ENCODE measurements around the gene TP53BP2. TPM values are rescaled to one million over a fixed set of nuclear protein-coding genes. Genes with fewer than 3 reads are reported as not detected.
"Not testable (repeated sequence)": the region's sequence is repeated elsewhere in the genome, so short reads cannot be mapped to it uniquely, and the experiment has no call there.

The TP53BP2 gene
- total RNA-seq, 1 experiment from 2014 or later, result 38.2 TPM

GRCh38 chr1:223872308-223872901, 26.7 kb upstream of the TP53BP2 start (continued):
- no peak for TF ChIP-seq ZBTB33 (IDR thresholded peaks at IDR 0.05; ENCODE audit: extremely low read depth, insufficient replicate concordance, low read length)

GRCh38 chr1:223870617-223871574, 25.1 kb upstream of the TP53BP2 start:
- Histone ChIP-seq H3K9me2 (ENCODE audit: insufficient read depth) (no peaks in the 10 kb centered on the region), H2AFZ (ENCODE audit: low read depth, low read length, poor library complexity, severe bottlenecking) (no peak overlapping the region), H3K36me3 (ENCODE audit: control insufficient read depth in 1 of 2, insufficient read depth in 2 of 2, low read length in 2 of 2) (no peaks in the 10 kb centered on the region), H3K9ac (ENCODE audit: low read length) (no peak overlapping the region), H4K20me1 (ENCODE audit: insufficient read depth) (no peaks in the 10 kb centered on the region), H3K9me3 (ENCODE audit: control insufficient read depth in 1 of 2, insufficient read depth in 1 of 2, low read depth in 1 of 2, low read length in 2 of 2) (no peaks in the 10 kb centered on the region), H3K27me3 (ENCODE audit: insufficient read depth, low read length) (no peaks in the 10 kb centered on the region), H3K4me1 (ENCODE audit: control insufficient read depth in 1 of 2, insufficient read depth in 2 of 2, low read length in 2 of 2) (no peaks in the 10 kb centered on the region), H3K79me2 (ENCODE audit: insufficient read depth, low read length) (no peaks in the 10 kb centered on the region), H3K4me2 (ENCODE audit: low read length) (no peak overlapping the region), H3K4me3 (replicated peaks in 1 of 2; ENCODE audit: low read depth in 1 of 2, low read length in 2 of 2) (no peak overlapping the region), H3K27ac (ENCODE audit: low read depth, low read length) (no peak overlapping the region)
- TF ChIP-seq ATF3 (IDR thresholded peaks at IDR 0.05) (no peak), CBX3 (IDR thresholded peaks at IDR 0.05; ENCODE audit: low read depth) (no peak), SRF (IDR thresholded peaks at IDR 0.05; ENCODE audit: low read depth) (no peak), CEBPB (IDR thresholded peaks at IDR 0.05; ENCODE audit: low read depth) (no peak), ZFX (IDR thresholded peaks at IDR 0.05) (no peak)
- no peak for DNase-seq (ENCODE audit: low read depth, low spot score)
- ATAC-seq, result no peak
- ChIA-PET CTCF (no interaction called here), RAD21 (ENCODE audit: low non-redundant PET in 1 of 2, low total read pairs in 2 of 2, uncharacterized antibody in 2 of 2, unreplicated experiment in 2 of 2) (no interaction called here), POLR2A (no interaction called here)
- intact Hi-C loops (cut with micrococcal nuclease), result no loop called here
- no TSS peak for BruUV-seq (replicated peaks)

GRCh38 chr1:223864599-223865368, 19.0 kb upstream of the TP53BP2 start:
- BruUV-seq (replicated peaks); intact Hi-C loops (cut with micrococcal nuclease); H3K27ac ChIP-seq (ENCODE audit: low read depth, low read length); H3K79me2 ChIP-seq (ENCODE audit: insufficient read depth, low read length); H3K36me3 ChIP-seq (ENCODE audit: control insufficient read depth in 1 of 2, insufficient read depth in 2 of 2, low read length in 2 of 2); ATAC-seq; H3K9ac ChIP-seq (ENCODE audit: low read length); H3K4me2 ChIP-seq (ENCODE audit: low read length); H3K4me1 ChIP-seq (ENCODE audit: control insufficient read depth in 1 of 2, insufficient read depth in 2 of 2, low read length in 2 of 2); CTCF ChIA-PET; RAD21 ChIA-PET (ENCODE audit: low non-redundant PET in 1 of 2, low total read pairs in 2 of 2, uncharacterized antibody in 2 of 2, unreplicated experiment in 2 of 2); DNase-seq (ENCODE audit: low read depth, low spot score); H2AFZ ChIP-seq (ENCODE audit: low read depth, low read length, poor library complexity, severe bottlenecking); H3K9me2 ChIP-seq (ENCODE audit: insufficient read depth); POLR2A ChIA-PET; H4K20me1 ChIP-seq (ENCODE audit: insufficient read depth); H3K9me3 ChIP-seq (ENCODE audit: control insufficient read depth in 1 of 2, insufficient read depth in 1 of 2, low read depth in 1 of 2, low read length in 2 of 2); H3K4me3 ChIP-seq (replicated peaks in 1 of 2; ENCODE audit: low read depth in 1 of 2, low read length in 2 of 2): not testable (repeated sequence)
- peaks cover 11% of the 10 kb centered on the region for H3K27me3 ChIP-seq (ENCODE audit: insufficient read depth, low read length)

Measured in HCT116 (cell line).